Muscle of arm (tissue), 14 donors: ENCODE measurements around the gene DUXB. TPM values are rescaled to one million over a fixed set of nuclear protein-coding genes. Genes with fewer than 3 reads are reported as not detected.

Experiments
- DNase-seq: peaks from one replicate; pipeline ENCODE4 v3.0.0-alpha.2; 2013
- long read RNA-seq, 11 donors: transcript quantifications; one replicate each; lab custom pipeline, GENCODE V29; 2026
- polyA plus RNA-seq, 12 donors: library from polyadenylated mRNA; unstranded; fragments of 120-200 nt; gene quantifications; one replicate each; pipeline ENCODE4 v1.2.1, GENCODE V29; 2013; ENCODE audit not compliant: insufficient read length in 12 of 12

Gene DUXB, protein sequence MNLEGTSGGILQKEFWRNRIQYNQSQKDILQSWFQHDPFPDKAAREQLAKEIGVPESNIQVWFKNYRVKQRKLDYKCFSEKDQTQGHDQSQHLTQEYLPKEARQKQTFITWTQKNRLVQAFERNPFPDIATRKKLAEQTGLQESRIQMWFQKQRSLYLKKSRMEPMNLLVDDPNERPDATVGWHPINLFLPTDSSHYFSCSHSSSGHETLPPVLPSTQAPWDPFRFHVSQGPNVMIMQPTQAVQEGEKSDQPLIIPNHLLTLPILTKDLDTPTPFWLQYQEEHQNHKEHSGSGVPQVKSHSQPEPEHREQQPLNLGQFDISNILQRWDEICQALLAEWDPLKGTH
- polyA plus RNA-seq, result under 1 TPM in 1 of 12 donors, not detected in 11; 0.22 TPM
- long read RNA-seq, donor 1, result 0 reads
- long read RNA-seq, donor 2, result 0 reads
- long read RNA-seq, donor 3, result 0 reads
- long read RNA-seq, donor 4, result 0 reads
- long read RNA-seq, donor 5, result 0 reads
- long read RNA-seq, donor 6, result 0 reads
- long read RNA-seq, donor 7, result 0 reads
- long read RNA-seq, donor 8, result 0 reads
- long read RNA-seq, donor 9, result 0 reads
- long read RNA-seq, donor 10, result 0 reads
- long read RNA-seq, donor 11, result 0 reads

DNA sequence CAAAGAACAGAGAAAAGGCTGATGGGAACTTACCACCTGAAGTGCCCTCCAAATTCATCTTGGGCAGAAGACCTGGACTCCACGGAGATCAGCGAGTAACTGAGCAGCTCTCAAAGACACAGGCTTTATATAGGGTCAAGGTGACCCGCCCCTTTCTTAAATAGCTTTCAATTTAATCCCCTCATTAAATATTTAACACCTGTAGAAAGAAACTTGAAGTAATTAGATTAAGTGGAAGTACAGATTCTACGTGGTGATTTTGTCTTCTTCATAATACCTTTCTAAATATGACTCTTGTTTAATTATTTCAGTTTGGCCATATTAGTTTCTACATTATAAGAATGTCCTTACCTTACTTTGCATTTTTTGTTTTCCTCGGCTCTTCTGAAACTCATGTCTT lies at the start of gene DUXB:
Gene DUXB, minus strand, starts transcription at position 101 of the 400 bp plus-strand sequence. Its CDS starts 43 bp downstream, at position 58.
- DNase-seq, result no peak

DNA sequence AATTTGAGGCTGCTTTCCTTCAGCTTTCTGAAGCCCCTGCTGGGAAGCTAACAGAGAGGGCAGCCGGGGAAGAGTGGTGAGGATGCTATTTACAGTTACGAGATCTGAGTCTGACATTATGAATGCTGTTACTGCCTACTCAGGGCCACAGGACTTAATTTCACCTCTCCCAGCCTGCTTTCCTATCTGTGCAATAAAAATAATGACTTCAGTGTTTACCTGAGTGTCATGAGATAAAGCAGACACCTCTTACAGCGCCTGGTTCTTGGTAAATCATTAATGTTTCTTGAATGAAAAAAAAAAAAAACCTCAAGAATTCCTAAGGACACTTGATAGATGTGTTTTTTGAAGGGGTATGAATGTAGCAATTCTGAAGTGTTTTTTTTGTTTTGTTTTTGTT lies 49.3 kb upstream of the DUXB start:
- DNase-seq, result no peak

DNA sequence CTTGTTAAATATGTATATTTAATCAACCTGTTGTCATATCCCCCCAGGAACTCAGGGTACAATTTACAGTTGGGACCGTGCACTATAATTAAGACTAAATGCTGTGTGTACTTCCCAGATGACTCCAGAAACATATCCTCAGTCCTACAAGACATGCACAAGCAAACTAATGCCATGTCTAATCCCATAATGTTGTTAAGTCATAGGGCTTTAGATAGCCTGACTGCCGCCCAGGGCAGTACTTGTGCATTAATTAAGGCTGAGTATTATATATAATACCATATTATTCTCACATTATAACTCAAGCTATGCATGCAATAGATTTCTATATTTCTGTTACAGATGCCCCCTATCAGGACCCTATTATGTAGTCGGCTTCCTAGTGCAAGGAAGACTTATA lies 45.1 kb upstream of the DUXB start:
- DNase-seq, result no peak

DNA sequence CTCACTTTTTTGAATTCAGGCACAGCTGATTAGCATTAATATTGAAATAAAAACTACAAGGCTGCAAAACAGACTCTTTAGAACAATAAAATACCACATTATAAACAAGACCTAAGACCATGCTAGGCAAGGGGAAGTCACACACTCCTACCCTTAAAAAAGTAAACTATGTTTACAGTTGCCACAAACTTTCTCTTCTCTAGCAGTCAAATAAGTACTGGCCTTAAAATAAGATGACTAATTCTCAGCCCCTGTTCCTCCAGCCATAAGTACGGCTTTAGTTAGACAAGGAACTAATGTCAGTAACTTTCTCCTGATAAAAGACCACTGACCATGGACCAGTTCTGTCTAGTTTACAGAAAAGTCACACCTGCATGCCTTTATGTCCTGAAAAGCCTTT lies 44.6 kb upstream of the DUXB start:
- no peak for DNase-seq

DNA sequence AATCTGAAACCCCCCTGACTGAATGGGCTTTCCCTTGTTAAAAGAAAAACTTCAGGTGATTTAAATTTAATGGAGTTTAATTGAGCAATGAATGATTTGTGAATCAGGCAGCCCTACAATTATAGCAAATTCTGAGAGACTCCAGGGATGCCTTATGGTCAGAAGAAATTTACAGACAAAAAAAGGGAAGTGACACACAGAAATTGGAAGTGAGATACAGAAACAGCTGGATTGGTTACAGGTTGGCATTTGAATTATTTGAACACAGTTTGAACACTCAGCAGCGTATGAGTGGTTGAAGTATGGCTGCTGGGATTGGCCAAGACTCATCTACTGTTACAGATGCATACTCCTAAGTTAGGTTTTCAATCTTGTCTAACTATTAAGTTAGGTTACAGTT lies 44.0 kb upstream of the DUXB start:
- no peak for DNase-seq

DNA sequence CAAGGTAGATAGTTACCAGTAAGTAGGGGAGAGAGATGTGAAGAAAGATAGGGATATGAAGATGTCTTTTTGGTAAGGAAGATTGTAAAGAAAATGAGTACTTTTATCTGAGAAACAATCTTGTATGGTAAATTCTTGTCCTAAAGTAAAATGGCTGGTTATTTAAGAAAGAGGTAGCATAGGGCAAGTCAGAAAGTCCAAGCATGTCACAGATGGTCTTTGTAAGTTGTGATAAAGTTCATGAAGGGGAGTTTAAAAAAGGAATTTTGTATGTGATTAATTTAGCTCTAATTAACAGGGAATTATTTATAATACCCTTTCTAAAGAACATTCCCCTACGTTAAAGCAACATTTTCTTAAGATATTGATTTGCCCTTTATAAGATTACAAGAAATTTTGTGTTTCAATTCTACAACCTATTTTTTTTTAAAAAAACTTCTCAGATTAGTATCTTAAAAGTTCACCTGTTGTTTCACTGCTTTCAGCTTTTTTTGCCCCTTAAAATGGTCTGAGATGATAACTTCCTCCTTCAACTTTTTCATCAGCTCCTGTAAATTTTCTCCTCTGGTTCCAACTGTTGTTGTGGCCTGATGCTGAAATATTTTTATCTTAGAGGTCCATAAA lies 41.3 kb upstream of the DUXB start:
- no peak for DNase-seq

DNA sequence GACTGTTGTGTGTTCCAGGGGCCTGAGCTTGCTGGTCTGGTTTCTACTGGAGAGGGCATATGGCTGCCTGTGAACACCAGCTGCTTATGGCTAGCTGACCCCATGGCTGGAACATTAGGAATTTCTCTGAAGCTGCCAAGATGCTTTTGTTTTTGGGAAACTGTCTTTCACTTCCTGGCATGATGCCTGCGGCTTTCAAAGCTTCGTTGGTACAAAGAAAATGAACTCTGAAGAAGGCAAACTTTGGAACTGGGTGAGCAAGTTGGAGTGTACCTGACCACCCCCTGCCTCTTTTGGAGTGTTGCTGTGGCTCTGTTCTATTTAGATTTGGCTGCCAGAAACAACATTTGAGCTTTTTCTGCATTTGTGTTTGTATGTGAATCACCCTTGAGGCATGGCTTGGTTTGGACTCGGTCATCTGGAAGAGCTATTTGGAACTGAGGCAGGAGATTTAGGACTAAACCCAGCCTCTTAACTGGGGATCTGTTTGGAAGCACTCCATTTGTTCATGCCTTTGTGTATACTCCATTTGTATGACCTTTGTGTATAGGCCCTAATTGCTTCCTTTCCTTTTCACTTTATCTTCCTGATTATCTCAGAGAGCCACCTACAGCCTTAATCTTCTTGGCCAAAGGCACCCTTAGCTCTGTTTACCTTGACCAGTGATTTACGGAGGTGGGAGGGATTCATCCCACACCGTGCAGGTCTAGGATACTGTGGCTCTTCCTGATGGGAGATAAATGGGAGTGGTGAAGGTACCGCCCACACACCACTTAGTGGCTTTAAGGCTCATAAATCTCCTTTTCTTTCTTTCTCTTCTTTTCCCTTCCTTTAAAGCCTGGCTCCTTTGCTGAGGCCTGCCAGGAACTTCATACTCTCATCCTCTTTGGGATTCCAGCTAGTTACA lies 32.3 kb upstream of the DUXB start:
- peak; percentile 33 for DNase-seq

DNA sequence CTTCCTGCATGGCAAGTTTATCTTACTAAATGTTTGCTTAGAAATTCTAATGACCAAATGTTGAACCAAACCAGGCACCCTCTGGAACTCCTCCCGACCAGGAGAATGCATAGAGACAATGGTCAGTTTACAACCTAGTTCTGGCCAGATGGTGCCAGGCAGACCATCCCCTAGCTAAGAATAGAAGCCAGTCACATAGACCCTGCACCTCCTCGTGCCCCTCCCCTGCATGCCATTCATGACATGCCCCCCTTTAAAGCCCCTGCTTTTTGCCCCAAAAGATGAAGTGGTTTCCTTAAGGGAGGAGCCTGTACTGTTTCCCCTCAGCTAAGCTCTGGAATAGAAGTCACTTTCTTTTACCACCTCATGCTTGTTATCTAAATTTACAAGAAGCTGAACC lies 31.6 kb upstream of the DUXB start:
- no peak for DNase-seq

DNA sequence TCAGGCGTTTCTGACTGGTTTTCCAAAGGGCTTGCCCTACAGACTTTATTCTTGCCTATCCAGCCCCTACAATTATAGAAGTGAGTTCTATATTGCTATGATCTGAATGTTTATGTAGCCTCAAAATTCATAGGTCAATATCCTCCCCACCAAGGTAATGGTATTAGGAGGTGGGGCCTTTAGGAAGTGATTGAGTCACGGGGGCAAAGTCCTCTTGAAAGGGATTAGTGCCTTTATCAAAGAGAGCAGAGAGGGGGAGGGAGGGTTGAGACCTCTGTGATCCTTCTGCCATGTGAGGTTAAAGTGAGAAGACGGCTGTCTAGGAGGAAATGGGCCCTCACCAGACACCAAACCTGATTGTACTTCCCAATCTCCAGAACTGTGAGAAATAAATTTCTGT lies 26.0 kb upstream of the DUXB start:
- no peak for DNase-seq

DNA sequence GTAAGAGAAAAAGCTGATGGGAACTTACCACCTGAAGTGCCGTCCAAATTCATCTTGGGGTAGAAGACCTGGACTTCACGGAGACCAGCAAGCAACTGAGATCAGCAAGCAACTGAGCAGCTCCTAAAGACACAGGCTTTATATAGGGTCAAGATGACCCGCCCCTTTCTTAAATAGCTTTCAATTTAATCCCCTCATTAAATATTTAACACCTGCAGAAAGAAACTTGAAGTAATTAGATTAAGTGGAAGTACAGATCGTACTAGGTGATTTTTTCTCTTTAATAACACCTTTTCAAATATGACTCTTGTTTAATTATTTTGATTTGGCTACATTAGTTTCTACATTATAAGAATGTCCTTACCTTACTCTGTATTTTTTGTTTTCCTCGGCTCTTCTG lies 25.1 kb upstream of the DUXB start, which contains the start of gene CPHXL:
Gene CPHXL, minus strand, starts transcription at position 101 of the 400 bp plus-strand sequence. Its CDS starts 48 bp downstream, at position 53.
- DNase-seq, result no peak

DNA sequence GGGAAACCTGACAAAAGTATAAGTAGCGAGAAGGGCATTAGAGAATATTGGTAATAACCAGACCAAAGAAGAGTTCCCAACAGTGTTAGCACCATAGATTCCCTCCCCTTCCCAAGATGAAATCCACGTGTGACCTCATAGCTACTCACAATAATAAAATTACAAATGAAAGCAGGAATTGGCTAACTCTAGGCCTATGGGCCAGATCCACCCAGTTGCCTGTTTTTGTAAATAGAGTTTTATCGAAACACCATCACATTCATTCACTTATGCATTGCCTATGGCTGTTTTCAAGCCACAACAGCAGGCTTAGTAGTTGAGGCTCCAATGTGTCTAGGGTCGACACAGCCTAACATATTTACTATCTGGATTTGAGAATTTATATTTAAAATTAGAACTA lies 17.2 kb upstream of the DUXB start:
- DNase-seq, result no peak

DNA sequence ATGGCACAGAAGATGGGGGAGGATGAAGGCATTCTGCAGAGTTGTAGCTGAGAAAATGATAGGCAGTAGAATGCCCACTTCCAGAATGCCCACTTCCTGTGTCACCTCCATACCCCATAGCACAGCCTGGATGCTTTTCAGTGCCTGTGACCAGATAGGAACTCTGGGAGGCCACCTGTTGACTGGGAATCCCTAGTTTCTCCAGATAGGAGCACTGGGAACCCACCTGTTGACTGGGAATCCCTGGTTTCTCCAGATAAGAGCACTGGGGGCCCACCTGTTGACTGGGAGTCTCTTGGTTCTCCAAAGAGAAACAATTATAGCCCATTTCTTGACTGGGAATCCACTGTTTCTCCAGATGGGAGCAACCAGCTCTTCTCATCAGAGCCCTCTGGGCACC lies 13.4 kb upstream of the DUXB start:
- DNase-seq, result no peak

DNA sequence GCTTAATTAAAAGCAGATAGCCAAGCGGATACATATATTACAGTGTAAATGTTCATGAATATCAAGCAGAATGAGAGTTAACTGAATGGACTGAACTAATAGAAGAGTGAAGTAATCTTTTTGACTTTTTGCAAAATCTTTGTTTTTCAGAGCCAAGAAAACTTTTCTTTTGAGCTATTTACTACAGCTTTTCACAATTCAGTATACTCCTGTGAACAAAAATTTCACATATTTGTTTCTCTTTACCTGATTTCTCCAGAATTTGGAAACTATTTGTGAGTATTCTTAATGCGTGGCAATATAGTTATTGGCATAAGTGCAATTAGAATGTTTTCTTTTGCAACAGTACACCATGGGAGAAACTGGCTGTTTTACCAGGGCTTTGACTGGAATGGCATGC lies 9.1 kb upstream of the DUXB start:
- DNase-seq, result no peak

DNA sequence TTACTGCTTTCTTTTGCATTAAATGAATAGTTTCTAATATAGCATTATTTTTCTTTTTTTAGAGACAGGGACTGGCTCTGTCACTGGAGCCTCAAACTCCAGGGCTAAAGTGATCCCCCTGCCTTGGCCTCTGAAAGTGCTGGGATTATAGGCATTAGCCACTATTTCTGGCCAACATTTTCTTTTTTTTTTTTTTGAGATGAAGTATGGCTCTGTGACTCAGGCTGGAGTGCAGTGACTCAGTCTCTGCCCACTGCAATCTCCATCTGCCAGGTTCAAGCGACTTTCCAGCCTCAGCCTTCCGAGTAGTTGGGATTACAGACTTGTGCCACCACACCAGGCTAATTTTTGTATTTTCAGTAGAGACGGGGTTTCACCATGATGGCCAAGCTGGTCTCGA lies 2.0 kb upstream of the DUXB start:
- DNase-seq, result no peak

DNA sequence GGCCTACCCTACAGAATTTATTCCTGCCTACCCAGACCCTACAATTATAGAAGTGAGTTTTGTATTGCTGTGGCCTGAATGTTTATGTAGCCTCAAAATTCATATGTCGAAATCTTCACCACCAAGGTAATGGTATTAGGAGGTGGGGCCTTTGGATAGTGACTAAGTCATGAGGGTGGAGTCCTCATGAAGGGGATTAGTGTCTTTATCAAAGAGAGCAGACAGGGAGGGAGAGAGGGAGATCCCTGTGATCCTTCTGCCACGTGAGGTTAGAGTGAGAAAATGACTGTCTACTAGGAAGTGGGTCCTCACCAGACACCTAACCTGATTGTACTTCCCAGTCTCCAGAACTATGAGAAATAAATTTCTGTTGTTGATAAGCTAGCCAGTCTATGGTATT lies 981 bp upstream of the DUXB start:
- no peak for DNase-seq

DNA sequence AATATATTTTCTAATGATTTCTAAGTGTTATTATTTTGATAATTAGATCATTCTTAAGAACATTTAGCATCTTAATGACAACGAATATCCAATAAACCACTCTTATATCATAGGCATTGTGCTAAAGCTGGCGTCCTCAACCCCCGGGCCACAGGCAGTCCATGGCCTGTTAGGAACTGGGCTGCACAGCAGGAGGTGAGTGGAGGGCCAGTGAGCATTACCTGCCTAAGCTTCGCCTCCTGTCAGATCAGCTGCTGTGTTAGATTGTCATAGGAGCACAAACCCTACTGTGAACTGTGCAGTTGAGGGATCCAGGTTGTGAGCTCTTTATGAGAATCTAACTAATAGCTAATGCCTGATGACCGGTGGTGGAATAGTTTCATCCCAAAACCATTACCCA lies 3.7 kb downstream of the DUXB start:
- no peak for DNase-seq

DNA sequence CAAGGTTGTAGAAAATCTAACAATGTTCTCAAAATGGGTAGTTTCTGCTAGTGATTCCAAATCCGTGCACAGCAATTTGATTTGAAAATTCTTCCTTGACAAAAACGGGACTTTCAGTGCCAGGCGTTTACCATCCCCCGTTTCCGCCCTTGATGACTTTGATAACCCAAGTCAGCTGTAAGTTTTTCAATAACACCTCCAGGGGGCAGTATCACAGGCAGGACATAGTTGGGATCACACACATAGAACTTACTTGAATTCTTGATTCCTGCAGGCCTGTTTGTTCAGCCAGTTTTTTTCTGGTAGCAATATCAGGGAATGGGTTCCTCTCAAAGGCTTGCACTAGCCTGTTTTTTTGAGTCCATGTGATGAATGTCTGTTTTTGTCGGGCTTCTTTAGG lies 5.6 kb downstream of the DUXB start:
- no peak for DNase-seq

DNA sequence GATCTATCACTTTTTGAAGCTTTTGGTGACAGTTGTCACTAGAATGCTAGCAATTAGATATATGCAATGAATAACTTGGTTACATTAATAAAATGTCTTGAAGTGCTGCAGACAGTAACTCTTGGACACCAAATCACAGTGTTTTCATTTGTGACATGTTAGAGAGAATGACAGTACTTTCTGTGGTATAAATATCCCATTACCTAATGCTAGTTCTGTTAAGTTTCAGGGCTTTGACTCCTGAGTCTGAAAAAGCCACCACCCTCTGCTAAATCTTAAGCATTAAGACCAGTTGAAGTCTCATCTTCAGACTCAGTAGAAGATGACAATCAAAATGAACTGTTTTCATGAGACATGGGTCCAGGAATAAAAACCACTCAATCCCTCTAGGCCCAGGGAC lies 13.9 kb downstream of the DUXB start:
- DNase-seq, result no peak

DNA sequence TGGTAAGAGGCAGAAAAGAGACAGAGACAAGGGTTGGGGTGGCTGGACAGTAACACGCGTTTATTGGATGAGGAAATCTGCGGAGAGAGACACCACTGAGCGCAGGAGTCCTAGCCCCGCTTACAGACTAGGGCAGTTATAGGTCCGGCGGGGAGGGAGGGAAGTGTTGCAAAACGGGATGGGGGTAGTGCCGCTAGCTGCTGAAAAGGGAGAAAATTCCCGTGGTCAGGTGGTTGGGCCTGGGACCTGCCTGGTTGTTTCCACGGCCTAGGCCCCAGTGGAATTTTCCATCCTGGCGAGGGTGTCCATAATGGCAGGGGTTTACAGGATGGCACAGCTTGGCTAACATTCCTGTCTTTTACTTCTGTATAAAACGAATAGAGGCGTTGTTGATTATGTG lies 19.0 kb downstream of the DUXB start:
- DNase-seq, result no peak

DNA sequence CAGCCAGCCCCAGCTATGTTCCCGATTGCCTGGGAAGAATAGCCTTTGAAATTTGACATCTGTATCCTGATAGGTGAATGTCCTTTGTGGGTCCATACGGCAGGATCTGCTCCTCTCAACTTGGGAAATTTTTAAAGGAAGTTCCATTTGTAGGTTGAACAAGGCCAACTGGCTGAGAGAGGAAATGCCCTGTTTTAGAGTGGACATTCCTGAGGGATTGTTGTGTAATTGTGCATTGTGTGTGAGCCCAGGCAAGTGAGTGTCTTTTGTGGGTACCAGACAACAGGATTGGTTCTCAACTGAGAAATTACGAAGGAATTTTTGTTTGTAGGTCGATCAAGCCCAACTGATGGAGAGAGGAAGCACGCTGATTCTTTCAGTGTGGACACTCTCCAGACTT lies 21.9 kb downstream of the DUXB start:
- DNase-seq, result no peak

DNA sequence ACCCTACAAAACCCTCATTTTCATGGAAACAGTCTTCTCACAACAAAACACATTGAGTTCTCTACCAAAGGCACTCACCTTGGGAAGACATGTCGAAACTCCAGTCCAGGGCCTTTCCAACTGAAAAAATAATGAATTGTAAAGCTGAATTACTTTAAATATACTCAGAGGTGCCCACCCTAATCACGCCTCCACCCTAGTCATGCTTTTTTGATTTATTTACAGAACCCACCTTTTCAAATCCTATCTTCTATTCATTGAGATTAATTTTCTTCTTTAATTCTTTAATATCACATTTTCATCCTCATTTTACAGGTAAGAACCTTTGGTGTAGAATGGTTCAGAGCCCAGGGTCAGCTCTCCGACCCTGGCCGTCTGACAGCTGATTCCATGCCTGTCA lies 24.4 kb downstream of the DUXB start, which contains the start of gene CPHXL2:
Gene CPHXL2, minus strand, starts transcription at position 101 of the 400 bp plus-strand sequence. Its CDS starts 10 bp downstream, at position 91.
- DNase-seq, result no peak

DNA sequence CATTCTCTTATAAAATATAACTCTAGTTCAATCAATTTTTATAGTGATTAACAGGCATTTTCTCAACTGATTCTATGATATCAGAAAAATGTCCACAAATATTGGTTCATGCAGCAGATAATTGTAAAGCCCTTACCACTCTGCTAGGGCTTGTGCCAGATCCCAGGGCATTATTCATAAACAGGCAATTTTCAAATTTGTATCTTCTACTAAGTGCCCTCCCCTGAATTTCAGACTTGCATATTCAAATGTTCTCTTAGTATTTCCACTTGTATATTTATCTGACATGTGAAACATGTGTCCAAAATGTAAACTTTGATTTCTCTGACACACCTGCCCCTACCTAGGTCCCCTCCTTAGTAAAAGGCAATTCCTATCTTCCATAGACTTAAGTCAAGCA lies 33.8 kb downstream of the DUXB start:
- DNase-seq, result no peak
